Measurements from ENCODE around the gene DHX32. TPM values are rescaled to one million over a fixed set of nuclear protein-coding genes. Genes with fewer than 3 reads are reported as not detected.

Gene DHX32
- total RNA-seq, 3 donors from 2014 or later (not counting 1 experiment from before 2014, with no cell fraction given), result 6.9 to 11.9 (median 10.9) TPM

GRCh38 chr10:125844751-125845221 is 36.3 kb downstream of the DHX32 start:
- no peaks in the 10 kb centered on the region for H3K27me3 Mint-ChIP-seq (ENCODE audit: low read depth in 2 of 2)

GRCh38 chr10:125843603-125844329 is 37.3 kb downstream of the DHX32 start:
- H3K36me3 Mint-ChIP-seq, result no peaks in the 10 kb centered on the region

More at GRCh38 chr10:125844751-125845221, 36.3 kb downstream of the DHX32 start:
- H3K36me3 ChIP-seq (ENCODE audit: control insufficient read depth, insufficient read depth, low read length), result peaks cover 27% of the 10 kb centered on the region
- H3K4me3 Mint-ChIP-seq, result no peak overlapping the region
- H3K9me3 Mint-ChIP-seq, result no peaks in the 10 kb centered on the region
- 97% methylated on average over 7 of the region's 7 CpGs for WGBS (ENCODE audit: insufficient coverage)
- H3K27ac ChIP-seq (ENCODE audit: low read length), result no peak overlapping the region
- no peak overlapping the region for H3K4me3 ChIP-seq (ENCODE audit: low read length)
- no peaks in the 10 kb centered on the region for H3K36me3 Mint-ChIP-seq
- no peak for TF ChIP-seq CTCF (IDR thresholded peaks at IDR 0.05)
- no peaks in the 10 kb centered on the region for H3K4me1 Mint-ChIP-seq
- no peaks in the 10 kb centered on the region for H3K27me3 ChIP-seq (ENCODE audit: control insufficient read depth, insufficient read depth, low read length)
- no peak overlapping the region for H3K27ac Mint-ChIP-seq
- DNase-seq (no peak), ATAC-seq (no peak)
- intact Hi-C loops (cut with micrococcal nuclease), result no loop called here
- H3K4me1 ChIP-seq (ENCODE audit: control insufficient read depth, insufficient read depth, low read length), result no peaks in the 10 kb centered on the region
- no peaks in the 10 kb centered on the region for H3K9me3 ChIP-seq (ENCODE audit: control insufficient read depth, insufficient read depth, low read length)

GRCh38 chr10:125840955-125841354 is 40.1 kb downstream of the DHX32 start:
- 90% methylated on average over 3 of the region's 3 CpGs for WGBS (ENCODE audit: insufficient coverage)
- Histone ChIP-seq H3K9me3 (ENCODE audit: control insufficient read depth, insufficient read depth, low read length) (no peaks in the 10 kb centered on the region), H3K4me1 (ENCODE audit: control insufficient read depth, insufficient read depth, low read length) (no peaks in the 10 kb centered on the region), H3K27me3 (ENCODE audit: control insufficient read depth, insufficient read depth, low read length) (no peaks in the 10 kb centered on the region), H3K36me3 (ENCODE audit: control insufficient read depth, insufficient read depth, low read length) (peaks cover 50% of the 10 kb centered on the region), H3K4me3 (ENCODE audit: low read length) (no peak overlapping the region), H3K27ac (ENCODE audit: low read length) (no peak overlapping the region)
- intact Hi-C loops (cut with micrococcal nuclease), result no loop called here
- H3K27ac Mint-ChIP-seq, result no peak overlapping the region
- no peaks in the 10 kb centered on the region for H3K9me3 Mint-ChIP-seq
- no peaks in the 10 kb centered on the region for H3K4me1 Mint-ChIP-seq
- H3K4me3 Mint-ChIP-seq, result no peak overlapping the region
- no peak for ATAC-seq
- peaks cover 11% of the 10 kb centered on the region for H3K36me3 Mint-ChIP-seq
- TF ChIP-seq CTCF (IDR thresholded peaks at IDR 0.05), result no peak
- no peak for DNase-seq
- no peaks in the 10 kb centered on the region for H3K27me3 Mint-ChIP-seq (ENCODE audit: low read depth in 2 of 2)

More at GRCh38 chr10:125843603-125844329, 37.3 kb downstream of the DHX32 start:
- no peak for ATAC-seq
- Histone ChIP-seq H3K9me3 (ENCODE audit: control insufficient read depth, insufficient read depth, low read length) (no peaks in the 10 kb centered on the region), H3K27me3 (ENCODE audit: control insufficient read depth, insufficient read depth, low read length) (no peaks in the 10 kb centered on the region), H3K27ac (ENCODE audit: low read length) (no peak overlapping the region), H3K36me3 (ENCODE audit: control insufficient read depth, insufficient read depth, low read length) (peaks cover 35% of the 10 kb centered on the region), H3K4me3 (ENCODE audit: low read length) (no peak overlapping the region), H3K4me1 (ENCODE audit: control insufficient read depth, insufficient read depth, low read length) (no peaks in the 10 kb centered on the region)
- Mint-ChIP-seq H3K9me3 (no peaks in the 10 kb centered on the region), H3K27ac (no peak overlapping the region), H3K4me3 (no peak overlapping the region), H3K4me1 (no peaks in the 10 kb centered on the region), H3K27me3 (ENCODE audit: low read depth in 2 of 2) (no peaks in the 10 kb centered on the region)
- WGBS (ENCODE audit: insufficient coverage), result 98% methylated on average over 9 of the region's 9 CpGs
- intact Hi-C loops (cut with micrococcal nuclease), result no loop called here
- TF ChIP-seq CTCF (IDR thresholded peaks at IDR 0.05), result no peak
- no peak for DNase-seq
